GM19193 (cell line): ENCODE results near the gene MFSD2B.

ENCODE experiments used
- POLR2A ChIP-seq: IDR thresholded peaks from 4 replicates; pipeline ENCODE4 v1.6.1; 2011; ENCODE audit not compliant: insufficient read depth, insufficient read length; ENCODE audit errors: extremely low read depth

The MFSD2B gene

GRCh38 chr2:24072259-24072658 is 62.4 kb downstream of the MFSD2B start:
- TF ChIP-seq POLR2A: no peak

GRCh38 chr2:24073816-24074215 is 63.9 kb downstream of the MFSD2B start:
- no peak for TF ChIP-seq POLR2A

GRCh38 chr2:24075259-24075658 is 65.4 kb downstream of the MFSD2B start:
- TF ChIP-seq POLR2A: no peak
